K562 (cell line): Measurements from ENCODE around the gene KBTBD3. TPM values are rescaled to one million over a fixed set of nuclear protein-coding genes. Genes with fewer than 3 reads are reported as not detected.

Source experiments
- ATAC-seq: fragments of 200-7000 bp; cut with Tn5 transposase; 3 replicates; pipeline ENCODE4 v1.9.1; 2020; ENCODE audit warnings: moderate library complexity
- BruUV-seq: library from RNA; stranded (reverse); fragments of 400-500 nt; replicated peaks from 2 replicates; lab custom pipeline; 2021; lab: Mats Ljungman, UMichigan
- CTCF ChIA-PET: fragments of 300-600 bp; formaldehyde crosslinking; extraction: SDS; loops from one replicate; lab custom pipeline; 2021; ENCODE audit warnings: low intra/inter-chr PET ratio; lab: Yijun Ruan, JAX
- POLR2A ChIA-PET: fragments of 300-600, 350-650 bp; sonication (Branson Sonifier 250); formaldehyde crosslinking; extraction: SDS; loops from one replicate; lab custom pipeline; 2021; ENCODE audit warnings: antibody characterized with exemption, inconsistent platforms; lab: Yijun Ruan, JAX
- DNase-seq, 4 experiments: peaks; one replicate each; pipeline versions ENCODE4 v3.0.0 to v3.0.0-alpha.2; 2011 to 2018; ENCODE audit warnings: low spot score in 3 of 4, mixed read lengths in 3 of 4; ENCODE audit errors: extremely low read depth in 1 of 4
- FAIRE-seq: peaks from 2 replicates; lab custom pipeline; 2011; peaks lifted over from hg19 to GRCh38; lab: Jason Lieb, UNC
- H2AFZ ChIP-seq: 2 replicates; pipeline ENCODE4 v1.6.0; 2011; ENCODE audit warnings: low read depth, low read length, control low read depth, inconsistent platforms
- H3K27ac ChIP-seq: fragments of 200-600 bp; 3 replicates; pipeline ENCODE4 v1.8.0; 2011; ENCODE audit warnings: low read depth, mild to moderate bottlenecking, control low read depth, inconsistent platforms, low read length, moderate library complexity, mixed read lengths; ENCODE audit errors: extremely low read depth
- H3K27me3 ChIP-seq, 2 experiments: fragments of 300-600 bp in 1 of 2; 2 replicates in 1 of 2; 3 replicates in 1 of 2; pipeline versions ENCODE4 v1.6.0 to v1.8.0; 2011; ENCODE audit warnings: inconsistent platforms in 2 of 2, low read length in 2 of 2, mild to moderate bottlenecking in 1 of 2, mixed read lengths in 1 of 2, moderate library complexity in 1 of 2; ENCODE audit not compliant: control insufficient read depth in 2 of 2, insufficient read depth in 2 of 2
- H3K36me3 ChIP-seq: fragments of 300-600 bp; 3 replicates; pipeline ENCODE4 v1.8.0; 2011; ENCODE audit warnings: mild to moderate bottlenecking, low read length, inconsistent platforms; ENCODE audit not compliant: control insufficient read depth, insufficient read depth
- H3K4me1 ChIP-seq, 2 experiments: fragments of 200-600 bp in 1 of 2; replicated peaks in 1 of 2; 2 replicates in 1 of 2; 3 replicates in 1 of 2; pipeline versions ENCODE4 v1.5.1 to v1.8.0; 2011; ENCODE audit warnings: inconsistent platforms in 2 of 2, low read length in 2 of 2, mild to moderate bottlenecking in 1 of 2, mixed read lengths in 1 of 2, moderate library complexity in 1 of 2; ENCODE audit not compliant: control insufficient read depth in 2 of 2, insufficient read depth in 2 of 2
- H3K4me2 ChIP-seq: 2 replicates; pipeline ENCODE4 v1.6.1; 2011; ENCODE audit warnings: low read length, control low read depth, inconsistent platforms, mixed read lengths; ENCODE audit not compliant: insufficient read depth
- H3K4me3 ChIP-seq: fragments of 200-600 bp; sonication (generic), shearing (Covaris generic); 2 replicates; pipeline ENCODE4 v1.5.1; 2016; ENCODE audit warnings: control low read depth, inconsistent platforms
- H3K79me2 ChIP-seq: fragments of 200-600 bp; 3 replicates; pipeline ENCODE4 v1.8.0; 2011; ENCODE audit warnings: low read length, inconsistent platforms; ENCODE audit not compliant: control insufficient read depth, insufficient read depth
- H3K9ac ChIP-seq, 2 experiments: 2 replicates each; pipeline versions ENCODE4 v1.6.0 to v1.6.1; 2011; ENCODE audit warnings: low read depth in 2 of 2, low read length in 2 of 2, control low read depth in 1 of 2, inconsistent platforms in 1 of 2, mild to moderate bottlenecking in 1 of 2, mixed read lengths in 1 of 2; ENCODE audit not compliant: insufficient read depth in 1 of 2
- H3K9me1 ChIP-seq: one replicate; pipeline ENCODE4 v1.6.0; 2011; ENCODE audit warnings: inconsistent platforms, mild to moderate bottlenecking, low read length, moderate library complexity; ENCODE audit not compliant: control insufficient read depth, insufficient read depth
- H3K9me3 ChIP-seq: replicated peaks from 2 replicates; pipeline ENCODE4 v1.5.1; 2011; ENCODE audit warnings: low read depth, low read length, inconsistent platforms; ENCODE audit not compliant: control insufficient read depth, insufficient read depth
- H4K20me1 ChIP-seq: replicated peaks from 2 replicates; pipeline ENCODE4 v1.6.1; 2011; ENCODE audit warnings: low read length, inconsistent platforms, mixed read lengths; ENCODE audit not compliant: control insufficient read depth, insufficient read depth
- CREM ChIP-seq: IDR thresholded peaks from 2 replicates; pipeline ENCODE4 v1.6.1; 2014; ENCODE audit warnings: antibody characterized with exemption, low read depth
- FOXK1 ChIP-seq: sonication (generic); formaldehyde crosslinking; IDR thresholded peaks from 2 replicates; pipeline ENCODE4 v1.8.0; 2022; ENCODE audit warnings: missing genetic modification reagents, mild to moderate bottlenecking, borderline replicate concordance
- HEY1 ChIP-seq: fragments of 250-450 bp; sonication (Bioruptor Pico); IDR thresholded peaks from 2 replicates; pipeline ENCODE4 v1.5.0; 2020; ENCODE audit warnings: mild to moderate bottlenecking, moderate library complexity, borderline replicate concordance
- MCM3 ChIP-seq: fragments of 450-650 bp; IDR thresholded peaks from 2 replicates; pipeline ENCODE4 v1.6.1; 2016
- PRMT5 ChIP-seq: sonication (generic); formaldehyde crosslinking; IDR thresholded peaks from 2 replicates; pipeline ENCODE4 v1.5.0; 2020; ENCODE audit warnings: missing genetic modification reagents
- RFX1 ChIP-seq: fragments of 450-650 bp; IDR thresholded peaks from 2 replicates; pipeline ENCODE4 v1.6.1; 2016; ENCODE audit warnings: mild to moderate bottlenecking, moderate library complexity
- STAT5A ChIP-seq: IDR thresholded peaks from 2 replicates; pipeline ENCODE4 v1.6.1; 2012; ENCODE audit warnings: low read length, inconsistent platforms, borderline replicate concordance
- TGIF2 ChIP-seq: sonication (generic); formaldehyde crosslinking; IDR thresholded peaks from 2 replicates; pipeline ENCODE4 v1.8.1; 2022; ENCODE audit warnings: mild to moderate bottlenecking, missing genetic modification reagents, moderate library complexity
- THRB ChIP-seq: fragments of 450-650 bp; formaldehyde crosslinking; conservative IDR thresholded peaks from 2 replicates; pipeline ENCODE4 v1.4.0; 2022; ENCODE audit warnings: mild to moderate bottlenecking, missing genetic modification characterization
- WGBS: fragments of 100-300 bp; shearing (Covaris generic); methylation state at CpG from one replicate; pipeline ENCODE4 v1.1.6; 2016; ENCODE audit warnings: low coverage, mixed read lengths; ENCODE audit not compliant: insufficient coverage; ENCODE audit errors: missing lambda C conversion rate; 5-methylcytosine and 5-hydroxymethylcytosine counted together
- in situ Hi-C: fragments of 300-500 bp; cut with MboI; formaldehyde crosslinking; loops from 4 replicates; pipeline ENCODE4 v1.15.0; 2018; ENCODE audit warnings: inconsistent platforms, mixed read lengths
- intact Hi-C: fragments of 100-400 bp; cut with micrococcal nuclease; formaldehyde crosslinking; loops from 2 replicates; pipeline ENCODE4 v1.14.2; 2022
- polyA plus RNA-seq, 8 experiments: library from polyadenylated mRNA; depleted of rRNA in 4 of 8; stranded (reverse) in 5 of 8; unstranded in 3 of 8; fragments of >200 nt; fragmentation: Nextera tagmentation in 2 of 8; fragmentation: Illumina TruSeq in 1 of 8; extraction: Ambion mirVana in 2 of 8; extraction: Trizol in 1 of 8; gene quantifications; 2 replicates each; pipeline versions ENCODE4 v1.2.1 to v1.2.3, GENCODE V29; 2011 to 2014; ENCODE audit warnings: inconsistent platforms in 1 of 8, missing spikeins in 1 of 8
- total RNA-seq, 7 experiments: library from RNA; depleted of rRNA in 6 of 7; stranded (reverse); fragments of >200 nt in 6 of 7; fragmentation: Illumina TruSeq in 2 of 7; extraction: Trizol in 2 of 7; gene quantifications; 2 replicates each; pipeline versions ENCODE4 v1.2.1 to v1.2.3, GENCODE V29; 2011 to 2021; ENCODE audit warnings: low replicate concordance in 1 of 7

KBTBD3 gene
- total and polyA plus RNA-seq, 9 of the 15 experiments (the other 6 are each of a cell fraction or from before 2014, with no cell fraction given) = 4.2 to 31.2 (median 6.4) TPM

DNA sequence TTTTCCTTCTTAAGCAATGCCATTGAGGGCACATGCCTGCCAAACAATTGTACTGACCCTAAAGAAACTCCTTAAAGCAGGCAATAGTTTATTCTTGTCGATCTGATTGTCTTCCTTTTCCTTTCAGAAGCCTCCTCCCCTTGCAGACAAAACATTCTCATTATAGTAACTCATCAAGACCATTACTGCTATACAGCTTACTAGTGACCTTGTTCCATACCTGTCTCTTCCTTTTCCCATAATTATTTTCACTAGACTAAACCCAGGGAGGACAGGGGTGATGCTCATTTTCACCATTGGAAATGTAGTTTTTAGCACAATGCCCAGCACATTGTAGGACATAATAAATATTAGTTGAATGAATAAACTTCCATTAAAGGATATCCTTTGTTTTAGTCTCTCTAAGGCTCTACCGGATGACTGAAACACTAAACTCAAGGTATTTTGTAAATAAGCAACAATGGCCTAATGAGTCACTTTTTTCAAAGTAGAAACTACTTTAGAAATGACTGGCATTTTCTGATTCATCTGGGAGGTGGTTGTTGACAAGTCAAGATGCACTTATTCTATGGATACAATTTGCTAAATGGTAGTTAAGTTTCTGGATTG, 45.8 kb downstream of the KBTBD3 start:
- Histone ChIP-seq H3K9ac (no peak overlapping the region), H3K27ac (no peak overlapping the region), H3K4me3 (no peak overlapping the region), H3K9me3 (no peaks in the 10 kb centered on the region), H3K79me2 (no peaks in the 10 kb centered on the region), H3K4me2 (no peak overlapping the region), H3K36me3 (no peaks in the 10 kb centered on the region), H3K9me1 (no peaks in the 10 kb centered on the region), H4K20me1 (no peaks in the 10 kb centered on the region)
- no peak for ATAC-seq
- intact Hi-C loops = no loop called here
- CTCF ChIA-PET = no interaction called here
- no TSS peak for BruUV-seq
- 0% methylated on average over 2 of the region's 2 CpGs for WGBS
- no peak for TF ChIP-seq CREM
- TF ChIP-seq PRMT5 (CRISPR knock-in tag) = no peak
- no peak for TF ChIP-seq STAT5A
- TF ChIP-seq, all 486 proteins: peak for 0
- H2AFZ ChIP-seq = no peak overlapping the region
- in situ Hi-C loops = no loop called here
- FAIRE-seq (no peak), DNase-seq (no peak)
- H3K4me1 ChIP-seq = no peaks in the 10 kb centered on the region
- POLR2A ChIA-PET = no interaction called here
- no peaks in the 10 kb centered on the region for H3K27me3 ChIP-seq

GRCh38 chr11:106030609-106031008, 46.5 kb downstream of the KBTBD3 start:
- ATAC-seq = no peak
- Histone ChIP-seq H3K9me1 (no peaks in the 10 kb centered on the region), H3K4me1 (no peaks in the 10 kb centered on the region), H3K4me3 (no peak overlapping the region), H3K27ac (no peak overlapping the region), H3K9ac (no peak overlapping the region), H4K20me1 (no peaks in the 10 kb centered on the region), H3K9me3 (no peaks in the 10 kb centered on the region), H3K4me2 (no peak overlapping the region), H3K36me3 (no peaks in the 10 kb centered on the region), H3K27me3 (no peaks in the 10 kb centered on the region), H3K79me2 (no peaks in the 10 kb centered on the region), H2AFZ (no peak overlapping the region)
- TF ChIP-seq FOXK1 (CRISPR knock-in tag) (no peak), TGIF2 (no peak), HEY1 (no peak), RFX1 (peak; percentile 67), THRB (no peak), MCM3 (no peak)
- 7% methylated on average over 4 of the region's 4 CpGs for WGBS
- no peak for FAIRE-seq
- in situ Hi-C loops = no loop called here
- ChIA-PET POLR2A (no interaction called here), CTCF (no interaction called here)
- intact Hi-C loops = no loop called here
- DNase-seq = no peak
- BruUV-seq = no TSS peak
